Kidney (tissue), 14 donors: ENCODE data around the gene VAMP7. TPM values are rescaled to one million over a fixed set of nuclear protein-coding genes. Genes with fewer than 3 reads are reported as not detected.
A peak's percentile ranks its signal among the peaks of the same experiment; 100 is the strongest.
"Not testable (repeated sequence)": the region's sequence is repeated elsewhere in the genome, so short reads cannot be mapped to it uniquely, and the experiment has no call there.

Source experiments
- DNase-seq, 5 donors: peaks; one replicate each; pipeline ENCODE4 v3.0.0-alpha.2; 2013 to 2020
- FAIRE-seq: peaks from 2 replicates; lab custom pipeline; 2012; peaks lifted over from hg19 to GRCh38; lab: Jason Lieb, UNC
- H3K27ac ChIP-seq, 2 donors: one replicate each; pipeline ENCODE4 v1.7.0; 2013; ENCODE audit warnings: low read depth in 2 of 2, low read length in 2 of 2, inconsistent platforms in 1 of 2
- H3K27me3 ChIP-seq: one replicate; pipeline ENCODE4 v1.7.1; 2013; ENCODE audit warnings: low read length, inconsistent platforms; ENCODE audit not compliant: control insufficient read depth, insufficient read depth
- H3K36me3 ChIP-seq, 3 donors: one replicate each; pipeline versions ENCODE4 v1.7.0 to v1.7.1; 2013; ENCODE audit warnings: low read length in 3 of 3, control low read depth in 1 of 3, inconsistent platforms in 1 of 3; ENCODE audit not compliant: insufficient read depth in 3 of 3, control insufficient read depth in 2 of 3
- H3K4me1 ChIP-seq, 3 donors: one replicate each; pipeline versions ENCODE4 v1.7.0 to v1.7.1; 2013; ENCODE audit warnings: low read length in 3 of 3, inconsistent platforms in 1 of 3, low read depth in 1 of 3; ENCODE audit not compliant: control insufficient read depth in 2 of 3, insufficient read depth in 2 of 3
- H3K4me3 ChIP-seq, 3 donors: one replicate each; pipeline versions ENCODE4 v1.7.0 to v1.8.1; 2013; ENCODE audit warnings: low read length in 3 of 3, control low read depth in 1 of 3, inconsistent platforms in 1 of 3
- H3K9ac ChIP-seq, 3 donors: one replicate each; pipeline versions ENCODE4 v1.7.0 to v1.7.1; 2013; ENCODE audit warnings: low read length in 3 of 3, control low read depth in 1 of 3, inconsistent platforms in 1 of 3
- H3K9me3 ChIP-seq, 3 donors: one replicate each; pipeline versions ENCODE4 v1.7.0 to v1.7.1; 2013; ENCODE audit warnings: low read length in 3 of 3, control low read depth in 1 of 3, inconsistent platforms in 1 of 3; ENCODE audit not compliant: control insufficient read depth in 2 of 3, insufficient read depth in 1 of 3
- CTCF ChIP-seq: IDR thresholded peaks from 3 replicates; pipeline ENCODE4 v1.5.1; 2012; ENCODE audit warnings: mild to moderate bottlenecking, moderate library complexity, borderline replicate concordance; ENCODE audit not compliant: insufficient read depth; ENCODE audit errors: extremely low read depth
- intact Hi-C: fragments of 100-400 bp; cut with DNase I; formaldehyde crosslinking; loops from one replicate; pipeline ENCODE4 v1.11.1; 2022
- polyA plus RNA-seq: library from polyadenylated mRNA; stranded (reverse); fragments of 350-450 nt; fragmentation: Illumina TruSeq; extraction: RNeasy Lipid Tissue Mini Kit (QIAGEN cat#74804); gene quantifications from one replicate; pipeline ENCODE4 v1.2.3, GENCODE V29; 2014; ENCODE audit warnings: low read depth, low replicate concordance; ENCODE audit not compliant: insufficient read depth
- total RNA-seq: library from RNA; stranded (reverse); fragmentation: NEBNext Ultra II Directional; extraction: Animal tissue kit (Norgen Biotek cat#: 25700); gene quantifications from one replicate; pipeline ENCODE4 v1.2.1, GENCODE V29; 2021
- donor health status: control.
- donor health status: control.
- donor health status: control.
- donor health status: control.
- donor health status: control.
- donor health status: DM: yes; HTN: yes; CAD: no.
- donor health status: Normal renal cell carcinoma (clear cell type).

The VAMP7 gene
- total and polyA plus RNA-seq, 2 donors from 2014 or later: 32.5 to 40.4 TPM

- Histone ChIP-seq H3K4me1 (no peaks in the 10 kb centered on the region), H3K9ac (no peak overlapping the region), H3K27ac (no peak overlapping the region), H3K27me3 (no peaks in the 10 kb centered on the region), H3K36me3 (peaks cover 0 to 6% (median 5%) of the 10 kb centered on the region in 3 donors), H3K4me3 (no peak overlapping the region), H3K9me3 (peaks cover 0 to 2% (median 0%) of the 10 kb centered on the region in 3 donors)
- intact Hi-C loops: no loop called here
- DNase-seq (no peak), FAIRE-seq (peak; percentile 84)
- no peak for TF ChIP-seq CTCF
Measured at GRCh38 chrX:155923200-155923599, 42.1 kb downstream of the VAMP7 start.

GRCh38 chrX:155930852-155931618, 49.9 kb downstream of the VAMP7 start:
- H3K27me3 ChIP-seq, H3K9ac ChIP-seq, H3K4me3 ChIP-seq, H3K4me1 ChIP-seq, DNase-seq, H3K27ac ChIP-seq, intact Hi-C loops, H3K36me3 ChIP-seq, FAIRE-seq: not testable (repeated sequence)
- peaks cover 0 to 14% (median 4%) of the 10 kb centered on the region in 3 donors for H3K9me3 ChIP-seq

- H3K9me3 ChIP-seq: no peaks in the 10 kb centered on the region
- H3K4me1 ChIP-seq: no peaks in the 10 kb centered on the region
- H3K9ac ChIP-seq: no peak overlapping the region
- DNase-seq (no peak), FAIRE-seq (no peak)
- H3K36me3 ChIP-seq: no peaks in the 10 kb centered on the region
- H3K4me3 ChIP-seq: no peak overlapping the region
- no peaks in the 10 kb centered on the region for H3K27me3 ChIP-seq
- H3K27ac ChIP-seq: no peak overlapping the region
- no peak for TF ChIP-seq CTCF
- intact Hi-C loops: no loop called here
Measured at GRCh38 chrX:155938132-155938531, 57.0 kb downstream of the VAMP7 start.

GRCh38 chrX:155949098-155949497, 68.0 kb downstream of the VAMP7 start:
- H3K4me3 ChIP-seq: no peak overlapping the region
- FAIRE-seq (no peak), DNase-seq (no peak)
- no peaks in the 10 kb centered on the region for H3K4me1 ChIP-seq
- H3K9me3 ChIP-seq: no peaks in the 10 kb centered on the region
- no peak overlapping the region for H3K9ac ChIP-seq
- intact Hi-C loops: no loop called here
- TF ChIP-seq CTCF: no peak
- no peaks in the 10 kb centered on the region for H3K27me3 ChIP-seq
- H3K36me3 ChIP-seq: peaks cover 0 to 2% (median 0%) of the 10 kb centered on the region in 3 donors
- no peak overlapping the region for H3K27ac ChIP-seq
